Subcutaneous adipose tissue (tissue), 4 donors: Measurements from ENCODE around the gene PROP1. TPM values are rescaled to one million over a fixed set of nuclear protein-coding genes. Genes with fewer than 3 reads are reported as not detected.

Experiments used
- total RNA-seq, 4 donors: library from RNA; depleted of rRNA; stranded (reverse); fragments of >200 nt; gene quantifications; one replicate each; pipeline ENCODE4 v1.1.0, GENCODE V29; 2016
- TF ChIP-seq, protein P1 (sequence below): fragments of 450-650 bp; IDR thresholded peaks from one replicate; pipeline ENCODE4 v1.5.1; 2016; ENCODE audit warnings: low read depth, mild to moderate bottlenecking, control low read depth, antibody characterized with exemption, moderate library complexity

Gene PROP1
- total RNA-seq: not detected

DNA sequence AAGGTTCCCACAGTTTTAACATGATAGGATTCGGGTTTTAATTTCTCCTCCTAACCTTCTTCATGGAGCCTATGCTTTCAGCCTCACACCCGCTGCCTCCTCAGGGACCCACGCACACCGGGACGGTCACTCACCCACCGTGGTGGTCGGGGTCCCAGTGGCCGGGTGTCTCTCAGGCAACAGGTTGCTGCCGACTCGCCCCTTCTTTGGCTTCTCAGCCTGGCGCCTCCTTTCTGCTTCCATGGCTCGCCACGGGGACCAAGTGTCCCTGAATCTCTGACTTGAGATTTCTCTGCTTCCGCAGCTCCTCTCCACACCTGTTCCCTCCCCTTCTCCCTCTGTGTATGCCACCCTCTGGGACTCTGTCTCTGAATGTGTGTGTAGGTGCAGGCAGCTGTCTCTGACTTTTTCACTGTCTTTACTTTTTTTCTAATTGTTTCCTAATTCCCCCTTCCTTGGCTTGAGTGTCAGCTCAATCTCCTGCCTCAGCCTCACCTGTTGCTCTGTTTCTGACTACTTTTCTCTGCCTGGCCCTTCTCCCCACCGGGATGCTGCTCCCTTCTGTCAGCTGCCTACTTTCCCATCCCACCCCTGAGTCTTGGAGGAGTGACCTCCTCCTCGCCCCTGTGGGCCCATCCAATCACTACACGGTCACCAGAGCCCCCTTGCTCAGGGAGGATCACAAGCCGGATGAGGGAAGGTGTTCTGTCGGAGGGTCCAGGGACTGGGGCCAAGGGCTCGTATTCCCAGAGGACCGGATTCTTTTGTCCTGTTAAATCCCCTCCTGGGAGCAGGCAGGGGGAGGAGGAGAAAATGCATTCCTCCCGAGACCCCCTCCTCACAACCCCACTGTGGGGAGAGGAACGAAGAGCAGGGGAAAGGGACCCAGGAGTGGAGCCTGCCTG is at the start of gene PROP1:
PROP1 (minus strand) TSS at position 552 of the 905 bp plus-strand sequence; CDS start at position 243, 309 bp downstream.
- TF ChIP-seq, protein P1, sequence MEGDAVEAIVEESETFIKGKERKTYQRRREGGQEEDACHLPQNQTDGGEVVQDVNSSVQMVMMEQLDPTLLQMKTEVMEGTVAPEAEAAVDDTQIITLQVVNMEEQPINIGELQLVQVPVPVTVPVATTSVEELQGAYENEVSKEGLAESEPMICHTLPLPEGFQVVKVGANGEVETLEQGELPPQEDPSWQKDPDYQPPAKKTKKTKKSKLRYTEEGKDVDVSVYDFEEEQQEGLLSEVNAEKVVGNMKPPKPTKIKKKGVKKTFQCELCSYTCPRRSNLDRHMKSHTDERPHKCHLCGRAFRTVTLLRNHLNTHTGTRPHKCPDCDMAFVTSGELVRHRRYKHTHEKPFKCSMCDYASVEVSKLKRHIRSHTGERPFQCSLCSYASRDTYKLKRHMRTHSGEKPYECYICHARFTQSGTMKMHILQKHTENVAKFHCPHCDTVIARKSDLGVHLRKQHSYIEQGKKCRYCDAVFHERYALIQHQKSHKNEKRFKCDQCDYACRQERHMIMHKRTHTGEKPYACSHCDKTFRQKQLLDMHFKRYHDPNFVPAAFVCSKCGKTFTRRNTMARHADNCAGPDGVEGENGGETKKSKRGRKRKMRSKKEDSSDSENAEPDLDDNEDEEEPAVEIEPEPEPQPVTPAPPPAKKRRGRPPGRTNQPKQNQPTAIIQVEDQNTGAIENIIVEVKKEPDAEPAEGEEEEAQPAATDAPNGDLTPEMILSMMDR: no peak

DNA sequence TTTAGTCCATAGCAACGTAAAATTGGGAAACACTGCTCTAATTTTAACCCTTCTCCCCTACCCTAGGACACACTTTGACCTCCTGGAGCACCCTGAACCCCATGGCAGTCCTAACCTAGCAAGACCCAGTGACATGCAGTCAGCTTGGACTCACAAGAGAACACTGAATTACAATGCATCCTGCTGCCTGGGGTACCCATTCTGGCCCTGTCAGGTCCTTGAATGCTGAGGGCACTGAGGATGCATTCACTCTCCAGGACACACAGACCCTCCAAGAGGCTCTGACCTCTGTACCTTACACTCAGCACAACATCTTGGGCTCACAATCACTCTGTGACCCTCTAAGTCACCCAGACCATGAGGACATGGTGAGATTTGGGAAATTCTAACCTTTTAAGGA is 1.8 kb upstream of the PROP1 start:
- TF ChIP-seq, protein P1: no peak

GRCh38 chr5:177997319-177997670 is 1.3 kb upstream of the PROP1 start:
- TF ChIP-seq, protein P1: no peak

DNA sequence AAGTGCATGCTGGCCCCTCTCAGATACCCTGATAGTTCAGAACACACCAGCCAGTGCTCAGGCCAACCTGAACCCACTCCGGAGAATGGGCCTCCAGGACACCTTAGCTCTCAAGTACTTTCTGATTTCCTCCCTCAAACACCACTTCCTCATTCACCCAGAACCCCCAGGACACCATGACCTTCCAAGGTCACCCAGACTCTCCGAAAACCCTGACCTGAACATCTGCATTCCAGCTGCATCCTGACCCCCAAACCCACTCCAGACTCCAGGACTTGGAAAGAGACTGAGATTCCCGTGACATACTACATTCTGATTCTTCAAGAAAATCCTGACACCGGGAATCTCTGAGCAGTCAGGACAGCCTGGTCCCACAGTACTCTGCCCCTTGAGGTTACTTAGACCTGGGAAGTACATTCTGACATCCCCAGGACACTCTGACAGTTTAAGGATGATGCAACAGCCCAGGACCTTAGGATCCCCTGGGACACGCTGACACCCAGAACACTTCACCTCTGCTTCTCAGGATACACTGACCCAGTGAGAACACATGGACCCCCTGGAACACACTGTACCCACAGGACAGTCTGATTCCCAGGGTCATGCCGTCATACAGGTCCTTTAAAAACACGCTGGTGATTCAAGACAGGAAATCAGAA is 747 bp upstream of the PROP1 start:
- TF ChIP-seq, protein P1: no peak

GRCh38 chr5:177994561-177995190 is 1.4 kb downstream of the PROP1 start:
- TF ChIP-seq, protein P1: no peak

GRCh38 chr5:177994063-177994462 is 2.0 kb downstream of the PROP1 start:
- TF ChIP-seq, protein P1: no peak

GRCh38 chr5:177992466-177992865 is 3.6 kb downstream of the PROP1 start:
- TF ChIP-seq, protein P1: no peak
